Left ventricle myocardium inferior (tissue), 1 donor: Measurements from ENCODE around the gene APEH. TPM values are rescaled to one million over a fixed set of nuclear protein-coding genes. Genes with fewer than 3 reads are reported as not detected.

ENCODE experiments used
- DNase-seq: peaks from one replicate; pipeline ENCODE4 v3.0.0-alpha.2; 2020
- H3K27ac ChIP-seq: fragments of 200-600 bp; replicated peaks from 2 replicates; pipeline ENCODE4 v1.8.0; 2021
- H3K27me3 ChIP-seq: fragments of 200-600 bp; 2 replicates; pipeline ENCODE4 v1.8.0; 2021; ENCODE audit warnings: low read depth
- H3K36me3 ChIP-seq: fragments of 200-600 bp; 2 replicates; pipeline ENCODE4 v1.8.0; 2021
- H3K4me1 ChIP-seq: fragments of 200-600 bp; 2 replicates; pipeline ENCODE4 v1.8.0; 2021
- H3K4me3 ChIP-seq: fragments of 200-600 bp; 2 replicates; pipeline ENCODE4 v1.8.0; 2021; ENCODE audit warnings: mild to moderate bottlenecking, moderate library complexity
- H3K9me3 ChIP-seq: fragments of 200-600 bp; replicated peaks from 2 replicates; pipeline ENCODE4 v1.8.0; 2021
- CTCF ChIP-seq: fragments of 200-600 bp; IDR thresholded peaks from 2 replicates; pipeline ENCODE4 v1.8.0; 2021; ENCODE audit warnings: antibody characterized with exemption, mild to moderate bottlenecking, borderline replicate concordance
- intact Hi-C: fragments of 100-400 bp; cut with micrococcal nuclease; formaldehyde crosslinking; loops from one replicate; pipeline ENCODE4 v1.11.0; 2022
- total RNA-seq: library from RNA; stranded (reverse); fragmentation: NEBNext Ultra II Directional; extraction: Animal tissue kit (Norgen Biotek cat#: 25700); gene quantifications from one replicate; pipeline ENCODE4 v1.2.1, GENCODE V29; 2021
- donor health status: DM: no; HTN: yes; CAD: no; lungs with severe emphysema.

The APEH gene
- total RNA-seq, 1 donor from 2014 or later: 99.0 TPM

GRCh38 chr3:49642708-49643145, 31.4 kb upstream of the APEH start:
- Histone ChIP-seq H3K36me3 (no peaks in the 10 kb centered on the region), H3K27me3 (no peaks in the 10 kb centered on the region), H3K9me3 (no peaks in the 10 kb centered on the region), H3K4me3 (no peak overlapping the region), H3K27ac (no peak overlapping the region), H3K4me1 (peaks cover 12% of the 10 kb centered on the region)
- no peak for TF ChIP-seq CTCF
- intact Hi-C loops: no loop called here
- DNase-seq: no peak

GRCh38 chr3:49644684-49645083, 29.5 kb upstream of the APEH start:
- H3K4me3 ChIP-seq: no peak overlapping the region
- no peaks in the 10 kb centered on the region for H3K9me3 ChIP-seq
- H3K4me1 ChIP-seq: peaks cover 26% of the 10 kb centered on the region
- no peak overlapping the region for H3K27ac ChIP-seq
- intact Hi-C loops: no loop called here
- no peak for TF ChIP-seq CTCF
- H3K27me3 ChIP-seq: no peaks in the 10 kb centered on the region
- H3K36me3 ChIP-seq: no peaks in the 10 kb centered on the region
- DNase-seq: no peak

DNA sequence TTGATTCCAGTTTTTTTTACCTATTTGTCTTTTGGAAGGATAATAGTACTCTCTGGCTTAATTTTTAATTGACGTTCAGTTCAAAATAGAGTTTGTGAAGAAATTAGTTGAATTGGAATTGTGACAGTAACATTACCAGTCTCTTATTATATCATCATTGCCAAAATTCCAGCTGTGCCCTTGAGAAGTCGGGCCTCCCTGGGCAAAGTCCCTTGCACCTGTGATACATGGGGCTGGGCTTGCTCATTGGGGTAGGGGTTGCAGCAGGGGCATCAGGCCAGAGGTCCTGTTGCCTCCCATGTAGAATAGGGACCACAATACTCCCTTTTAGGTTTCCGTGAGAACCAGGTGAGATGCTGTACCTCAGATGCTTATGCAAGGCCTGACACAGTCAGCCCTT, 27.9 kb upstream of the APEH start:
- no peaks in the 10 kb centered on the region for H3K36me3 ChIP-seq
- intact Hi-C loops: no loop called here

GRCh38 chr3:49647741-49648140, 26.4 kb upstream of the APEH start:
- Histone ChIP-seq H3K27ac (peak overlapping the region; percentile 73), H3K9me3 (no peaks in the 10 kb centered on the region), H3K27me3 (no peaks in the 10 kb centered on the region), H3K36me3 (no peaks in the 10 kb centered on the region), H3K4me3 (no peak overlapping the region), H3K4me1 (peaks cover 28% of the 10 kb centered on the region)
- intact Hi-C loops: no loop called here
- no peak for TF ChIP-seq CTCF
- DNase-seq: peak; percentile 29

More for the DNA sequence above, 27.9 kb upstream of the APEH start:
- Histone ChIP-seq H3K9me3 (no peaks in the 10 kb centered on the region), H3K27ac (no peak overlapping the region), H3K27me3 (no peaks in the 10 kb centered on the region), H3K4me1 (peaks cover 28% of the 10 kb centered on the region), H3K4me3 (no peak overlapping the region)
- TF ChIP-seq CTCF: no peak
- DNase-seq: no peak

DNA sequence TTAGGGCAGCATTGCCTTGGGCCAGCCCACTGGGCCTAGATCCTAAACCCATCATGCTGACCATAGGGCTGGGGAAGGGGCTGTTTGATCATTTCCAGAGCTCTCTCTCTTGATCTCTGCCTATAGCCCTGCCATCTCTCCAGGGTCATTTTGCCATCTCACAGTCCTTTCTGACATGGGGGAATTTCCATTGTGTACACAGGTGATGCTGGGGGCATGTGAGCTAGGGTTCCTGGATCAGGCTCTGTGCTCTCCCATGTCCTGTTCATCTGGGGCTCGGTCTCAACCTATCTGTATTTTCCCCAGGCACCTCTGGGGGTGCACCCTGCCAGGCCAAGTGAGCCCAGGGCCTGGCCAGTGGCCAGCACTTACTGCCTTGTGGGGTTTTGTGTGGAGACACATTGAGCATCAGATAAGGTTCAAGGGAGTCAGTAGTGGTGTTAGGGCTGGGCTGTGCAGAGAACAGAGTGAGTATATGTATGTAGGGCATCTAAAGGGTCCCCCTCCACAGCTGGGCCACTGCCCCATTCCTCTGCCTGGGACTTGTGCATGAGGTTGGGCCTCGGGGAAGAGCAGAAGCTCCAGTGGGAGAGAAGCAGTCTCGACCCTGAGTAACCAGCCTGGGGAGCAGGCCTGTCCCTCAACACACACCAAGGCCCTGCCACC, 25.7 kb upstream of the APEH start:
- H3K4me1 ChIP-seq: peaks cover 28% of the 10 kb centered on the region
- H3K36me3 ChIP-seq: no peaks in the 10 kb centered on the region
- TF ChIP-seq CTCF: no peak
- H3K27ac ChIP-seq: peak overlapping the region; percentile 73
- no peaks in the 10 kb centered on the region for H3K27me3 ChIP-seq
- DNase-seq: no peak
- no peaks in the 10 kb centered on the region for H3K9me3 ChIP-seq
- no peak overlapping the region for H3K4me3 ChIP-seq
- intact Hi-C loops: no loop called here
